Measurements from ENCODE around the gene B3GNT4.
"Not testable (repeated sequence)": the region's sequence is repeated elsewhere in the genome, so short reads cannot be mapped to it uniquely, and the experiment has no call there.

Gene B3GNT4

GRCh38 chr12:122225683-122226365, 22.3 kb downstream of the B3GNT4 start, which contains the start of gene DIABLO:
DIABLO (minus strand) TSS chr12:122226052; CDS start chr12:122226014, 38 bp downstream.
- peak; percentile 100 for DNase-seq

DNA sequence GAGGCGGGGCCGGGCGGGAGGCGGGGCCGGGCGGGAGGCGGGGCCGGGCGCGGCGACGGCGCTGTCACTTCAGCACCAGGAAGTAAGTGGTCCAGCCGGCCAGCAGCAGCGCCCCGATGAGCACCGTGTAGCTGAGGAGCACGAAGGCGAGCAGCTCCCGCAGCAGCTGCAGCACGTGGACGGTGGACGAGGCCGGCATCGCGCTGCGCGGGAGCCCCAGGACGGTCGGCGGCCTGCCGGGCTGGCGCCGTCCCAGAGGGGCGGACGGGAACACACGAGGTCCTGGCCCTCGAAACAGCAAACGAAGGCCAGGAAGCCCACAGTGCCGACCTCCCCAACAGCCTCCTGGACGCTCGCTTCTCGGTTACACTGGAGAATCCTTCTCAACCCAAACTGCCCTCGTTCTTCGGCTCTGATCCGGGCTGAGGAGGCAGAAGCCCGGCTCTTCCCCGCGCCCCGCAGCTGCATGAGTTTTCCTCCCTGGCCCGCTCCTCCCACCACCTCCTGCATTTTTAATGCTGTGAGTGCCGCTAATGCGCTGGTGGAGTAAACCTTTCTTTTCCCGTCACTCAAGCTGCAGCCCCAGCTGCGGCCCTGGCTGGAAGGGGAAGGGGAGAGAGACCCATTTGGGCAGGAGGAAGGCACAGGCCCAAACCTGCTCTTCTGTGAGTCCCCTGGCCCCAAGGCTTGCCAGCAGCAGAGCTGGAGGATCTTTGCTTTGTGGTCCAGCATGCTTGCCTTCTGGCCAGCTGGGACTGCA, 23.0 kb downstream of the B3GNT4 start:
- no peak for DNase-seq

- no peak for DNase-seq
Measured at GRCh38 chr12:122227341-122227740, 23.8 kb downstream of the B3GNT4 start.

DNA sequence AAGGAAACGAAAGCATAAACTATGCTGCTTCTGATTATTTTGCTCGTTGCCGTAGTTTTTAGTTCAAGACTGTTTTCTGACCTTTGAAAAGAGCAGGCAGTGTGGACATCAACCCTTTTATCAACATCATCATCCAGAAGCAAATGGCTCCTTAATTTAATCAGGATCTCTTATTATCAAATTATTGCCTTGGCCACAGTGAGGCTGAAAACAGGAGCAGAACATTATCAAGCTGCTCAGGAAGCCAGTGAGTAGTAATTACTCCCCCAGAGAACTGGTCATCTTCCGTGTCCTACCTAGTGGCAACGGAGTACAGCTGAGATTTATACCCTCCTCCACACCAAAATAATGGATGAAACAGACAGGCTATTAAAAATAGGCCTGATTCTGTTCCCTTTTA, 24.6 kb downstream of the B3GNT4 start:
- no peak for DNase-seq

DNA sequence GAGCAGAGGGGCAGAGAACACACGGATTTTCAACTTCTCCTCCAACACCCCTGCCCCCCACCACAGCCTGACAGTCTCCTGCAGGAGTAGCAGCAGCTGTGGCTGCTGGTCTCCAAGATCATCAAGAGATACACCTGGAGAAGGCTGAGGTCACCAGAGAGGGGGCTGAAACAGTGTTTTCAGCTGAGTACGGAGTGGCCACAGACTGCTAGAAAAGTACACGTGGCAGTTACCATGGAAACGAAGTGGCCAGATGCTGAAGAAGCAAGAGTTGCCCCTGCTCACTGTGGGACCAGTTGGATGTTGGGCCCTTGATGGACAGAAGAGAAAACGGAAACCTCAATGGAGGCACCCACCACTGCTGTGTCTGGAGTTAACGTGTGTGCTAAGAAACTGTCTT, 27.3 kb downstream of the B3GNT4 start:
- no peak for DNase-seq

DNA sequence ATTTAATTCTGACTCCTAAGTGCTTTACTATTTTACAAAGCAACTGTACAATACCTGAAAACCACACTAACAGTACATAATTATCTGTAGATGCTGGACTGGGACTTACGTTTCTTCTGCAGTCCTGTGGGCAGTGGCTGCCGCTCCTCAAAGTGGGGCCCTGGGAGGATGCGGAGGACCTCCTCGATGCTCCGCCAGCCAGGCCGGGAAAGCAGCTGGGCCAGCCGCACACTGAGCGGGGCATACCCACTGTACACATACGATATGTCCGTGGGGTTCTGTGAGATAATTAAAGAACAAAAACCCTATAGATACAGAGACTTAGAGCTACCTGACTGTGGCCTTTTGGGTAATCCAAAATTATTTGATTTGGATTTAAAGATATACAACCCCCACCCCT, 29.2 kb downstream of the B3GNT4 start:
- DNase-seq, result no peak

DNA sequence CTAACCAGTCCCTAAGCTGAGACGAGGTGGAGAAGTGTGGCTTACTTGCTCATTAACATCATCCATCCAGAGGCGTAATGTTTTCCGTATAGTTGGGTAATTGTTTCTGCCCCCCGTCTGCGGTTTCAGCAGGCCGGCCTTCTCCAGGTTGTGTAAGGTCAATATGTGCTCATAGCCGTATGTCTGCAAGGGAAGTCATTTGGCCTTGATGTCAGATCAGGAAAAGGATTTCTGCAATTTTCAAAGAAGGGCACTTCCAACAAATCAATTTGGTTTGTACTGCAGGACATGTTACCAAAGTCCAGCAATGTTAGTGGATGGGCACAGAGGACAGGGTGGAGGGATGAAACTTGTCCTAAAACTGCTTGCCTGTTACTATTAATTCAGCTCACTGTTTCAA, 32.2 kb downstream of the B3GNT4 start:
- no peak for DNase-seq

DNA sequence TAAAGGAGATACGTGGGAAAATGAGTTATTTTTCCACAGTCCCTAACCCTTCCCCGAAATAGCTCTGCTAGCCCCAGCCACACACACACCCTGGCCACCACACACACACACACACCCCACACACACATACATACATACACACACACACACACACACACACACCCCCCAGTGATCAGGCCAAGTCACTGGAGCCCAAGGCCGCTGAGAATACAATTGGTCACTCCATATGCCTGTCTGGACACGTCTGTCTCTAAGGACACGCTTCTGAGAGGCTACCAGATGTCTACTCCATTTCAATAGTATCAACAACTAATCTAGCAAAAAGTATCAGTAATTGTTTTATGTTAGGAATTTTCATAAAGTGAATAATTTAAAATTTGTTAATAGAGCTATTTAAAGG, 35.4 kb downstream of the B3GNT4 start:
- DNase-seq, result no peak

GRCh38 chr12:122243965-122244364, 40.5 kb downstream of the B3GNT4 start:
- no peak for DNase-seq

DNA sequence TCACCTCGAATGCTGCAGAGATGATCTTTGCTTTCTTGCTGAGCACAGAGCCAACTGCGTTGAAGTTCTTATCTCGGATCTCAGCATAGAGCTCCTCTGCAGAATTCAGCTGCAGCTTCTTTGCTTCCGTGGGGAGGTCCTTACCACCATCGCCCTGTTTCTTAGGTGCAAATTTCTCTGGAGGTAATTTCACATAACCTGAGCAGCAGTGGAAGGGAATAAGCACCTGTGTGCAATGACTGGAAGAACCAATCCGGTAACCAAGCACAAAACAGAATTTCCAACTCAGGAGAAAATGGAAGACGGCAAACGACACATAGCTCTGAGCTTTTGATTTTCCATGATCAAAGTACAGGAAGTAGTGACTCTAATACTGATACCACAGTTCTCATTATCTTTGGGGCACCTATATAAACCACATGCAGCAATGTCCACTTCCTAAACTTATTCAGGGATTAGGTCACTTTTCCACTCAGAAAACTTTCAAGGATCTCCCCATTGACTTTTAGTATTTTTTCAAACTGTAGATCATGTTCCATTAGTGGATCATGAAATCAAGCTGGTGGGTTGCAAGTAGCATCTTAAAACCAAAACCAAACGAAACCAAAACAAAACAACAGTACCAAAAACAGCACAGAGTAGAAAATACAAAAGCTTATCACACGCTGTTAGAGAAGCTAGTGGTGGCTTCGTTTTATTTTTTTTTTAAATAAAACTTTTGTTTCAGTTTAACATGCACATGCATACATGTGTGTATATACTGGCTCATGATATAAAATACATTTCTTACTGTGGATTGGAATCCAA, 41.3 kb downstream of the B3GNT4 start:
- DNase-seq, result no peak

DNA sequence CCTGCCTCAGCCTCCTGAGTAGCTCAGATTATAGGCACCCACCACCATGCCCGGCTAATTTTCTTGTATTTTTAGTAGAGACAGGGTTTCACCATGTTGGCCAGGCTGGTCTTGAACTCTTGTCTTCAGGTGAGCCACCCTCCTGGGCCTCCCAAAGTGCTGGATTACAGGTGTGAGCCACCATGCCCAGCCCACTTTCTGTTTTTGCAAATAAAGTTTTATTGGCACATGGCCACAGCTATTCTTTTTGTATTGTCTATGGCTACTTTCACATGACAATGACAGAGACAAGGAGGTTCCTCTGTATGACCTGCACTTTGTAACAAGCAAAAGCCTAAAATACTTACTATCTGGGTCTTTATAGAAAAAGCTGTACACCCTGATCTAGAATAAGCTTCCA, 42.0 kb downstream of the B3GNT4 start:
- DNase-seq, result no peak

GRCh38 chr12:122250047-122250446, 46.5 kb downstream of the B3GNT4 start:
- DNase-seq, result no peak

GRCh38 chr12:122250536-122250935, 47.0 kb downstream of the B3GNT4 start:
- DNase-seq, result no peak

DNA sequence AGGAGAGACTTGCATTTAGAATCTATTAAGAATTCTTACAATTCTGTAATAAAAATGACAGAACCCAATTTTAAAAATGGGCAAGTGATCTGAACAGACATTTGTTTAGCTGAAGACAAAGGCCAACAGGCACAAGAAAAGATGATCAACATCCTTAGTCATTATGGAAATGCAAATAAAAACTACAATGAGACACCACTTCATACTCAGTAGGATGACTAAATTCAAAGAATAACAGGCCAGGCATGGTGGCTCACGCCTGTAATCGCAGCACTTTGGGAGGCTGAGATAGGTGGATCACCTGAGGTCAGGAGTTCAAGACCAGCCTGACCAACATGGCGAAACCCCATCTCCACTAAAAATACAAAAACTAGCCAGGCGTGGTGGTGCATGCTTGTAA, 55.0 kb downstream of the B3GNT4 start:
- DNase-seq, result not testable (repeated sequence)
